ENCODE measurements around the gene LPIN1.

GRCh38 chr2:11805024-11805423, 58.6 kb downstream of the LPIN1 start:
- no peak for TF ChIP-seq GATA1 (IDR thresholded peaks at IDR 0.05; ENCODE audit: low read depth, low read length)
- no peak for TF ChIP-seq POLR2A (IDR thresholded peaks at IDR 0.05; ENCODE audit: low read length)
